Stimulated activated CD8-positive, alpha-beta memory T cell treated with anti-CD3 and anti-CD28 coated beads, Interleukin-4, amount 100 ng/mL, for 4 hours (primary cell): Measurements from ENCODE around the gene GPR15LG.
A peak's percentile ranks its signal among the peaks of the same experiment; 100 is the strongest.
"Not testable (repeated sequence)": the region's sequence is repeated elsewhere in the genome, so short reads cannot be mapped to it uniquely, and the experiment has no call there.

Experiments
- DNase-seq, 2 donors: peaks; one replicate each; pipeline ENCODE4 v3.0.0-alpha.2; 2020; ENCODE audit warnings: low read depth in 2 of 2, low spot score in 1 of 2

The GPR15LG gene

DNA sequence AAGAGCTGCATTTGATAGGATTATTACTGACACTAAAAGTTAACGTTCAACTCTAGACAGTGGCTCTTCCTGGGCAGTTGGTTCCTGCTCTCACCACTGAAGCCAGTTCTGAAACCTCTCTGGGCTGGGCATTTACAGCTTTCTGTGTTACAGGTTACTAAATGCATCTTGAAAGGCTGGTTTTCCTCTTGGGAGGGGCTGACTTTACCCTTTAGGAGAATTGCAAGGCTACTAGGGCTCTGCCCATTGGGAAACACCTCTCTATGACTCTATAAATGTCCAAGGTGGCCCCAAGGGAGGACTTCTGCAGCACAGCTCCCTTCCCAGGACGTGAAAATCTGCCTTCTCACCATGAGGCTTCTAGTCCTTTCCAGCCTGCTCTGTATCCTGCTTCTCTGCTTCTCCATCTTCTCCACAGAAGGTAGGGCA, at the start of gene GPR15LG:
Gene GPR15LG, plus strand, starts transcription at position 301 of the 429 bp plus-strand sequence. Its CDS starts 51 bp downstream, at position 352.
- DNase-seq: no peak

DNA sequence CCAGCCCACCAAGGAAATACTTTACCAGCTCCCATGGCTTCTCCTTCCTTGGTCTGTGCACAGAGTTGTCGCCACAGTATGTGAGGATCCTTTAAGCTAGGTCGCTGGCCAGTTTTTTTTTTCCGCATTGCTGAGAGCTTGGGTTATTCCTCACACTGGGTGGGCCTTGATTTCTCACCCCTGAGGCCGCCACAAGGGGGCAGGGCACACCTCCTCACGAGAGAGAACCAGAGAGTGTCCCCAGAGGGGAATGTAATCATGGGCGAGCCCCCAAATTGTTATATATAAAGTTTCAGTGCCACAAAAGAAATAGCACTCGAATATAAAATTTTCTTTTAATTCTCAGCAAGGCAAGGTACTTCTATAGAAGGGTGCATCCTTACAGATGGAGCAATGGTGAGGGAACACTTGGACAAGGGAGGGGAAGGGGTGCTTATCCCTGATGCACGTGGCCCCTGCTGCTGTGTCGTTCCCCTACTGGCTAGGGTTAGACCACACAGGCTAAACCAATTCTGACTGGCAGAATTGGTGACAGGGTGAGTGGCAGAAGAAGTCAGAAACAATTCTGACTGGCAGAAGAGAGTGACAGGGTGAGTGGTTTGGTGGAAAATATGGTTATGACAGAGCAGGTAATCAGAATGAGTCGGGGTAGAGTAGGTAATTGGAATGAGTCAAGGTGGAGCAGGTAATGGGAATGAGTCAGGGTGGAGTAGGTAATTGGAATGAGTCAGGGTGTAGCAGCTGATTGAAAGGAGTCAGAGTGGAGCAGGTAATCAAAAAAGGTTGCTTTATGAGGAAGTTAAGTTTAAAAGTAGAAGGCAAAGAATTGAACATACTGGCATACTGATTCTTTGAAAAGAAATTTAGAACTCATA, 47.5 kb upstream of the GPR15LG start:
- DNase-seq: not testable (repeated sequence)

GRCh38 chr10:84126785-84127167, 46.8 kb upstream of the GPR15LG start:
- DNase-seq: no peak

DNA sequence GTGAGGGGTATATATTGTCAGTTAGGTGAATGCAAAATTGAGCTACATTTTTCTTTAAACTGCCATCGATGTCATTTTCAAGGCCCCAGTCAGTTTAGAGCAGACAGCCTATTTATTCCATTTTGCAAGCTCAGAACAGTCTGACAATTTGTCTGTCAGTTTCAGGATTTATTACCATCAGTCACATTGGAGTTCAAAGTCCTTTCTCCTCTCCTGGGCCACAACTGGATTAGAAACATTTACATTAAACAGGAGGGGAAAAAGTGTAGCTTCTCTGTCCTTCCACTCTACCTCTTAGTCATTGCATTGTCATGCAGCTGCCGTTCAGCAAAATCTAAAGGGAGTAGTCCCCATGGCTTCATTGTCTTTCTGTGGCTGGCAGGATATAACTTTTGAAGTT, 37.8 kb upstream of the GPR15LG start:
- no peak for DNase-seq

DNA sequence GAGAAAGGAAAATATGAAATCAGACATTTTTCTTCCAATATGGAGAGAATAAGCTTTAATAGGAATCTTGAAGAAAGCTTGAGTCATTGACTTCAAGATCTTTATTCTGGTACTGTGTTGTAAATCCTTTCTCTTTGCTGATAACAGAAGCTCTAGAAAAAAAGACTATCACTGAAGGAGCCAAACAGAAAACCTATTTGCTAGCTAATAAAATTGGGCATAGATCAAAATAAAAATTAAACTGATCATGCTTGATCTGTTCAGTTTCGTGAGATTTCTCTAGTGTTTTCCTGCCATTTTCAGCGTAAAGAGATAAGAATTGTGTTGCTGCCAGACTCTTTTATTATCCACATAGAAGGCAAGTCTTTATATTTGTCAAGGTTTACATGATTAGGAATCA, 35.8 kb upstream of the GPR15LG start:
- DNase-seq: no peak

DNA sequence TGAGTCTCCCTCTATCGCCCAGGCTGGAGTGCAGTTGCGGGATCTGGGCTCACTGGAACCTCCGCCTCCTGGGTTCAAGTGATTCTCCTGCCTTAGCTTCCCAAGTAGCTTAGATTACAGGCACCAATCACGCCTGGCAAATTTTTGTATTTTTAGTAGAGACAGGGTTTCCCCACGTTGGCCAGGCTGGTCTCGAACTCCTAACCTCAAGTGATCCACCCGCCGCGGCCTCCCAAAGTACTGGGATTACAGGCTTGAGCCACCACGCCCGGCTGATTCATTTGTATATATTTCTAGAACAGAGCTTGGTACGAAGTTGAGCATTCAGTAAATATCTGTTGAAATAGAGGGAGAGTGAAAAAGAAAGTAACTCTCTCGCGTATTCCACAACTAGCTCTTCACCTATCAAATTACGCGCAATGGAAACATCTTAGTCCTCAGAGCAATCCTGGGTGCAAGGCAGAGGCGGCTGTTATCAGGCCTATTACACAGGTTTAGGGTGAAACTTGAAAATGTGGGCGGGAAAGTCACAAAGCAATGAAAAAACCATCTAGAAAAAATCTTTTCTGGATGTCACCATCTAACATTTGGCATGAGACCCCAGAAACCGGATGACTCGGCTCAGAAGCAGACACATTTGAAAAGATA, 35.0 kb upstream of the GPR15LG start:
- peak in 1 of 2 donors; percentile 5 for DNase-seq

DNA sequence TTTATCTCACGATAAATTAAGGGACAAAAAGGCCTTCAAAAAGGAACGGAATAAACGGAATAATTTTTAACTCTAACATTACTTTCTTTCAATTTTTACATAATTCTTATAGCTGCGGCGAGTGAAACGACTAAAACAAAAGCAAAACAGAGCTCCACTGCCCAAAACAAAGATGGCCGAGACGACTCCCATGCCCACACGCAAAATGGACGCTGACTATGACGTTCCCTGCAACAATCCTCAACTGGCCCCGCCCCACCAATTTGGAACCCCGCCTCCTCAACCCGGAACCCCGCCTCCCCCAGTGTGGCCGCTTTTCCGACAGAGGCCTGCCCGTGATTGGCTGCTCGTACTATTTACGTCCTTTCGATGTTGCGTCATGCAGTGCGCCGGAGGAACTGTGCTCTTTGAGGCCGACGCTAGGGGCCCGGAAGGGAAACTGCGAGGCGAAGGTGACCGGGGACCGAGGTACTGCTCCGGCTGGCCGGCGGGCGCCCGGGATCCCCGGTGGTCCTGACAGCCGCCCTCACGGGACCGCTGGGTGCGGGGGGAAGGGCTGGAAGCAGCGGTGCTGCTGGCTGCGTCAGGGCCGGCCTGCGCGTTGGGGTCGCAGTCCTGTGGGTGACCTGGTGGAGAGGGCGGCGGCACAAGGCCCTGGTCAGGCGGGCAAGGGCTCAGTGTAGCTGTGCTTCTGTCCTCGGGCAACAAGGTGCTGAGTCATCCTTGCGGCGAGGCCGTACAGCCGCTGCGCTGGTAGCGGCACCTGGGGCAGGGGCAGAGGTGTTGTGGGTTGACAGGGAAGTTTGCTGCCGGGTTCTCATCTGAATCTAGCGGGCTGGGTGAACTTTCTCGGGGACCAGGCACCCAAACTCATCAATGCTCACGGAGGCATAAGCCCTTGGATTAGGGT, 34.2 kb upstream of the GPR15LG start, which contains the start of gene GHITM:
Gene GHITM, plus strand, starts transcription at position 384 of the 910 bp plus-strand sequence. CDS start 1,992 bp downstream, outside the sequence.
- DNase-seq: peak; percentile 98 to 99

DNA sequence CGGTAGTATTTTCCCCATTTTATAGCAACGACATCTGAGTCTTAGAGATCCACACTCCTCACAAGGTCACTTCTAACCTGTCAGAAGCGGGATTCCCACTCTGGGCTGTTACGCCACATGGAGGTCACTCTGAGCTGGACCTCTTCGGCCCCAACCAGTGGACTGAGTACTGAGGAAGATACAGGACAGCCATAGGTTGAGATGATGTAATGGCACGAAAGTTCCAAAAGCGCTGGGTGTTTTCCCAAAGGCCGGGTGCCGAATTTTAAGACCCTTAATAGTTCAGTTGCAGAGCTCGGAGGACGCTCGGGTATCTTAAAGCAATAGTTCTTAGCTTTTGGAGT, 33.6 kb upstream of the GPR15LG start:
- DNase-seq: no peak

DNA sequence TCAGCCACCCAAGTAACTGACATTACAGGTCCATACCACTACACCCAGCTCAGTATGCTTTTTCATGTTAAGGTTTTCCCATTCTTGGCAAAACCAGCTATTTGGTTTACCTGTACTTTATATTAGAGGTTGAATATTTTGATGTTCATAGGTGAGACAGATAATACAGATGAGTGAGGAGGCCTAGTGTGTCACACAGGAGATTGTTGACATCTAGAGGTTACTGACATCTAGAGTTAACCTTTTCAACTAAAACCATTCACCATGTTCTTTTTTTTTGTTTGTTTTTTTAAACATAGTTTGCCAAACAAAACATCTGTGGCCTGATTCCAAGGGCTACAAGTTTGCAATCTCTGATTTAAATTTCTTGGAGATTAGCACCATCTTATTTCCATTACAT, 26.3 kb upstream of the GPR15LG start:
- no peak for DNase-seq

DNA sequence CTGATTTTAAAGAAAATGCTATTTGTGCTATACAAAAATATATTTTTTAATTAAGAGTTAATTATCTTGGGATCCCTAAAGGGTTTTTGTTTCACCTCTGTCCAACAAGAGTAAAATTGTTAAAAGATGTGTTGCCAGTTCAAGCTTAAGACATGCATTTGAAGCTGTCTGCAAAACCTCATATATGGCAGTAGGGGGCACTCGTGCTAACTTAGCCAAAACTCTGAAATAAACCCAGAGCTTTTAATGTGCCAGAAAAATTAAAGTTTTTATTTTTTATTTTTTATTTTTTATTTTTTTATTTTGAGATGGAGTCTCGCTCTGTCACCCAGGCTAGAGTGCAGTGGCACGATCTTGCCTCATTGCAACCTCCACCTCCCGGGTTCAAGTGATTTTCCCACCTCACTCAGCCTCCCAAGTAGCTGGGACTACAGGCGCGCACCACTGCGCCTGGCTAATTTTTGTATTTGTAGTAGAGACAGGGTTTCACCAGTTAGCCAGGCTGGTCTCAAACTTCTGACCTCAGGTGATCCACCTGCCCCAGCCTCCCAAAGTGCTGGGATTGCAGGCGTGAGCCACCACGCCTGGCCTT, 25.5 kb upstream of the GPR15LG start:
- not testable (repeated sequence) for DNase-seq

- DNase-seq: no peak
Observed at GRCh38 chr10:84149854-84150253, 23.7 kb upstream of the GPR15LG start.

- DNase-seq: no peak
Observed at GRCh38 chr10:84152769-84153168, 20.8 kb upstream of the GPR15LG start.

DNA sequence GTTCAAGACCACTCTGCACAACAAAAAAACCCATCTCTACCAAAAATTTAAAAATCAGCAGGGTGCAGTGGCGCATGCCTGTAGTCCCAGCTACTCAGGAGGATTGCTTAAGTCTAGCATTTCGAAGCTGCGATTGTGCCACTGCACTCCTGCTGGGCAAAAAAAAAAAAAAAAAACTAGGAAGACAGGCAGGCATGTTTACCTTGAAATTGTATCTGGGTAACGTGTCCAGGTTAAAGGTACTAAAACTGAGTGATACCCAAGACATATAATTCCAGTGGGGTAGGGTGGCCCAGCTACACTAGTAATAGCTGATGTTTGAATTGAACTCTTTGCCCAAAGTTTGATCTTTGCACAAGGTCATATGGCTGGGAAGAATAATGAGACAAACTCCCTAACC, 18.1 kb upstream of the GPR15LG start:
- no peak for DNase-seq

GRCh38 chr10:84156009-84156408, 17.6 kb upstream of the GPR15LG start:
- no peak for DNase-seq

- DNase-seq: peak in 1 of 2 donors; percentile 40
Observed at GRCh38 chr10:84156768-84157167, 16.8 kb upstream of the GPR15LG start.

- no peak for DNase-seq
Observed at GRCh38 chr10:84158061-84158460, 15.5 kb upstream of the GPR15LG start.

GRCh38 chr10:84158550-84158949, 15.1 kb upstream of the GPR15LG start:
- DNase-seq: no peak

- DNase-seq: no peak
Observed at GRCh38 chr10:84159076-84159685, 14.4 kb upstream of the GPR15LG start.

GRCh38 chr10:84160663-84161362, 12.8 kb upstream of the GPR15LG start:
- DNase-seq: no peak

GRCh38 chr10:84163996-84164395, 9.6 kb upstream of the GPR15LG start:
- DNase-seq: no peak
